Central memory CD8-positive, alpha-beta T cell (primary cell): ENCODE measurements around the gene FHIT.
"Not testable (repeated sequence)": the region's sequence is repeated elsewhere in the genome, so short reads cannot be mapped to it uniquely, and the experiment has no call there.

Experiments
- ATAC-seq: fragments of 150-1000 bp; cut with Tn5 transposase; replicated peaks from 2 replicates; pipeline ENCODE4 v1.10.0; 2022; ENCODE audit warnings: mild to moderate bottlenecking, moderate FRiP score, moderate number of reproducible peaks; ENCODE audit not compliant: poor library complexity, severe bottlenecking; ENCODE audit errors: extremely low read depth
- DNase-seq, 2 donors: peaks; one replicate each; pipeline ENCODE4 v3.0.0; 2021; ENCODE audit warnings: low spot score in 2 of 2
- H3K27ac Mint-ChIP-seq: one replicate; pipeline ENCODE4 v1.8.0; 2022; ENCODE audit warnings: low read depth, mild to moderate bottlenecking, moderate library complexity, mixed read lengths
- H3K27me3 Mint-ChIP-seq: one replicate; pipeline ENCODE4 v1.8.0; 2022; ENCODE audit warnings: mixed read lengths
- H3K36me3 Mint-ChIP-seq: one replicate; pipeline ENCODE4 v1.8.0; 2022; ENCODE audit warnings: mild to moderate bottlenecking, moderate library complexity, mixed read lengths; ENCODE audit not compliant: insufficient read depth
- H3K4me1 Mint-ChIP-seq: one replicate; pipeline ENCODE4 v1.8.0; 2022; ENCODE audit warnings: mixed read lengths
- H3K4me3 Mint-ChIP-seq: one replicate; pipeline ENCODE4 v1.8.0; 2022; ENCODE audit warnings: mild to moderate bottlenecking, moderate library complexity, mixed read lengths
- H3K9me3 Mint-ChIP-seq: one replicate; pipeline ENCODE4 v1.8.0; 2022; ENCODE audit warnings: mixed read lengths

The FHIT gene

DNA sequence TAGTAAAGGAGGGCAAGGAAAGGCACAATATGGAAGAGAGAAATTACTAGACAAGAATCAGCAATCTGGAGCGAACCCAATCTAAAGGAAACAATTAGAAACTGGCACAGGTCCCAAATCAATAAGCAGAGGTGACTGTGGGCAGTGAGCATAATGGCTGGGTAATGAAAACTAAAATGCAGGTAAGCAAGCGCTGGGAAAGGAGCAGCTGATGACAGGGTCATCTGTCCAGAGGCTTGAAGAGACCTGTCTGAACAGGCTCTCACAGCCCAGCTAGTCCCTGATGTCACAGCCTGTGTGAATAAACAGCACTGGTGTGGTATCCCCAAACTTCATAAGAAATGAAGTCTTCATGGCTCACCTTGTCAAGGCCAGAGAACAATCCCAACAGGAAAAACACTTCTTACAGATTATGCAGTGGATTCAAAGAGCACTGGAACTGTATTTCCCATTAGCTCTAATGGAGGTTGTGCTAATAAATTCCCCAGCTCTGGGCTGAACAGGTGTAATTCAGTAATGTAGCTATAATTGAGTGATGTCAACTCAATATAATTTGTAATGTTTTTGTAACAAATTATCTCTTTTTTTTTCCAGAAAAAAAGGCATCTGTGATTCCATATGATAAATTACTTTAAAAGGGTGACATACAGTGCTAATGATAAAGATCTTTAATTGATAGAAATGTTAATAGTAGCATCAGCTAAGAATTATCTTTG is 197.3 kb downstream of the FHIT start:
- H3K36me3 Mint-ChIP-seq: no peaks in the 10 kb centered on the region
- no peak for DNase-seq

DNA sequence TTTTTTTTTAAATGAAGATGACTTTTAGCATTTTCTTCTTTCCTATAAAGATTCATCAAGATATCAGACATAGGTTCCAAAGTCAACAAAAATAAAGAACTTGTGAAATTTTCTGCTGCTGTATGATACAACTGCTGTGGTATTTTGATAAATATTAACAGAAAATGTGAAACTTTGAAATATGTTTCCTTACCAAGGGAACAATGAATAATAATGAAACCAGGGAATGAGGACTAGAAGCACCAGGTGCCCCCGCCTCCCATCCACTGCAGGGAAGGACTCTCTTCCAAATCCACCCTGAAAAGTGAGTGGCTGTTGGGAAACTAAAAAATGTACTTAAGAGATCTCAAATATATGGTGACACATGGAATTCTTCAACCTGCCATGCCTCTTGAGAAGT is 198.4 kb downstream of the FHIT start:
- H3K27ac Mint-ChIP-seq: no peak overlapping the region
- H3K36me3 Mint-ChIP-seq: no peaks in the 10 kb centered on the region
- DNase-seq (no peak), ATAC-seq (no peak)
- no peak overlapping the region for H3K4me3 Mint-ChIP-seq
- no peaks in the 10 kb centered on the region for H3K27me3 Mint-ChIP-seq
- no peaks in the 10 kb centered on the region for H3K9me3 Mint-ChIP-seq
- H3K4me1 Mint-ChIP-seq: no peaks in the 10 kb centered on the region

More for the DNA sequence above, 197.3 kb downstream of the FHIT start:
- H3K27ac Mint-ChIP-seq: no peak overlapping the region
- H3K4me3 Mint-ChIP-seq: no peak overlapping the region
- no peaks in the 10 kb centered on the region for H3K27me3 Mint-ChIP-seq
- no peaks in the 10 kb centered on the region for H3K9me3 Mint-ChIP-seq
- H3K4me1 Mint-ChIP-seq: no peaks in the 10 kb centered on the region
- ATAC-seq: no peak

DNA sequence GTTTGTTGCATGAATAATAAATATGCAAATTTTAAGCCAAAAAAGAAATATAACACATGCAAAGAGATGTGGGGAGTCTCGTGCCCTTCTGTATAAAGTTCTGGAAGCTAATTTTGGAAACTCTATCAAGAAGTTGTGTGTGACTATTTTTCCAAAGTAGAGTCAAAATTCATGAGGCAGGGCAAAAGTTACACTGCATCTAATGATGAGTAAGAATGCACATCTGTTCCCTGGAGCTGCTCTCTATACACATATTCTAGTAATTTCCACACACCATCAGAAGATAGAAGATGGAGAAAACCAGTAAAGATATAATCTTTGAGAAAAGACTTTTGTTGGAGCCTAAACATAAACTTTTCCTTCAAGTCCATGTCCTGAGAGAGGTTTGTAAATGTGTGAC is 199.6 kb downstream of the FHIT start:
- Mint-ChIP-seq H3K27me3 (no peaks in the 10 kb centered on the region), H3K4me3 (no peak overlapping the region), H3K27ac (no peak overlapping the region), H3K36me3 (no peaks in the 10 kb centered on the region), H3K9me3 (peaks cover 7% of the 10 kb centered on the region), H3K4me1 (no peaks in the 10 kb centered on the region)
- ATAC-seq (no peak), DNase-seq (no peak)

DNA sequence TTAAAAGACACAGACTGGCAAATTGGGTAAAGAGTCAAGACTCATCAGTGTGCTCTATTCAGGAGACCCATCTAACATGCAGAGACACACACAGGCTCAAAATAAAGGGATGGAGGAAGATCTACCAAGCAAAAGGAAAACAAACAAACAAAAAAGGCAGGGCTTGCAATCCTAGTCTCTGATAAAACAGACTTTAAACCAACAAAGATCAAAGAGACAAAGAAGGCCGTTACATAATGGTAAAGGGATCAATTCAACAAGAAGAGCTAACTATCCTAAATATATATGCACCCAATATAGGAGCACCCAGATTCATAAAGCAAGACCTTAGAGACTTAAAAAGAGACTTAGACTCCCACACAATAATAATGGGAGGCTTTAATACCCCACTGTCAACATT is 206.1 kb downstream of the FHIT start:
- not testable (repeated sequence) for H3K9me3 Mint-ChIP-seq, H3K36me3 Mint-ChIP-seq, ATAC-seq, H3K27ac Mint-ChIP-seq, DNase-seq, H3K27me3 Mint-ChIP-seq, H3K4me1 Mint-ChIP-seq, H3K4me3 Mint-ChIP-seq

DNA sequence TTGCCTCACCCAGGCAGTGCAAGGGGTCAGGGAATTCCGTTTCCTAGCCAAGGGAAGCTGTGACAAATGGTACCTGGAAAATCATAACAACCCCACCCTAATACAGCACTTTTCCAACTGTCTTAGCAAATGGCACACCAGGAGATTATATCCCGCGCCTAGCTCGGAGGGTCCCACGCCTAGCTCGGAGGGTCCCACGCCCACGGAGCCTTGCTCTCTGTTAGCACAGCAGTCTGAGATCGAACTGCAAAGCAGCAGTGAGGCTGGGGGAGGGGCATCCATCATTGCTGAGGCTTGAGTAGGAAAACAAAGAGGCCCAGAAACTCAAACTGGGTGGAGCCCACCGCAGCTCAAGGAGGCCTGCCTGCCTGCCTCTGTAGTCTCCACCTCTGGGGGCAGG is 208.1 kb downstream of the FHIT start:
- H3K27ac Mint-ChIP-seq: no peak overlapping the region
- H3K4me1 Mint-ChIP-seq: no peaks in the 10 kb centered on the region
- peaks cover 12% of the 10 kb centered on the region for H3K9me3 Mint-ChIP-seq
- no peak for ATAC-seq
- no peak overlapping the region for H3K4me3 Mint-ChIP-seq
- no peaks in the 10 kb centered on the region for H3K27me3 Mint-ChIP-seq
- no peaks in the 10 kb centered on the region for H3K36me3 Mint-ChIP-seq
- no peak for DNase-seq

GRCh38 chr3:61040618-61041017 is 210.6 kb downstream of the FHIT start:
- no peak for DNase-seq
- no peaks in the 10 kb centered on the region for H3K27me3 Mint-ChIP-seq
- no peak for ATAC-seq
- H3K36me3 Mint-ChIP-seq: no peaks in the 10 kb centered on the region
- no peak overlapping the region for H3K27ac Mint-ChIP-seq
- no peaks in the 10 kb centered on the region for H3K4me1 Mint-ChIP-seq
- no peak overlapping the region for H3K4me3 Mint-ChIP-seq
- H3K9me3 Mint-ChIP-seq: peaks cover 5% of the 10 kb centered on the region

- DNase-seq (no peak), ATAC-seq (no peak)
- Mint-ChIP-seq H3K9me3 (peaks cover 15% of the 10 kb centered on the region), H3K4me3 (no peak overlapping the region), H3K36me3 (no peaks in the 10 kb centered on the region), H3K27me3 (no peaks in the 10 kb centered on the region), H3K4me1 (no peaks in the 10 kb centered on the region), H3K27ac (no peak overlapping the region)
Measured at GRCh38 chr3:61035573-61035972, 215.7 kb downstream of the FHIT start.

DNA sequence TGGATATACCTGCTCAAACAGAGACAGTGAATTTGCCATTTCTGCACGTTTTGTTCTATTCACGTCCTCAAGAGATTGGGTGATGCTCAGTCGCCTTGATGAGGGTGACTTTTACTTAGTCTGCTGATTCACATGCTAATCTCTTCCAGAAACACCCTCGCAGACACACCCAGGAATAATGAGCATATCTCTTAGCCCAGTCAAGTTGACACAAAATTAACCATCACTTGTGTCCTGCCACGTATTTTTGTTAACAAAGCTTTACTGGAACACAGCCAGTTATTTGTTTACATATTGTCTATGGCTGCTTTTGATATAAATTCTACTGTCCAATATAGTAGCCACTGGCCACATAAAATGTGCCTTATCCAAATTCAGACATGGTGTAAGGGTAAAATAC is 218.3 kb downstream of the FHIT start:
- Mint-ChIP-seq H3K27me3 (no peaks in the 10 kb centered on the region), H3K9me3 (peaks cover 13% of the 10 kb centered on the region), H3K36me3 (no peaks in the 10 kb centered on the region), H3K4me3 (no peak overlapping the region), H3K27ac (peak overlapping the region; percentile 62), H3K4me1 (no peaks in the 10 kb centered on the region)
- DNase-seq (no peak), ATAC-seq (no peak)

DNA sequence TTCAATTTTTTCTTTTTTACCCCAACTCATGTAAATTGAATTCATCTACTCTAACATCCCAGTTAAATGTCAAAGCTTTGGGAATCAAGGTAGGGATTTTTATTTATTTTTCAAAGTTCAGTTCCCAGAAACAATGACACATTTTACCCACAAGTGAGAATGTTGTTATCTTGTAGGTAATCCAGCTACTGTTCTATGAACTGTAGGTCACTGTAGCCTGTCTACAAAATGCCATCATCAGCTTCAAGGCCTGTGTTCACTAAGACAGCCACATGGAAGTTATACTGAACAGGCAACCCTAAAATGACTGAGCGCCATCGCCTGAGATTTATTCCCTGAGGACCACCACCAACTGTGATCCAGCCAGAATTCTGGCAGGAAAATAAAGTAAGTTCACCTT is 219.7 kb downstream of the FHIT start:
- no peak for DNase-seq
- H3K4me1 Mint-ChIP-seq: no peaks in the 10 kb centered on the region
- H3K9me3 Mint-ChIP-seq: peaks cover 17% of the 10 kb centered on the region
- H3K36me3 Mint-ChIP-seq: no peaks in the 10 kb centered on the region
- H3K27me3 Mint-ChIP-seq: no peaks in the 10 kb centered on the region
- ATAC-seq: no peak
- no peak overlapping the region for H3K4me3 Mint-ChIP-seq
- no peak overlapping the region for H3K27ac Mint-ChIP-seq

GRCh38 chr3:61030469-61031035 is 220.7 kb downstream of the FHIT start:
- DNase-seq: no peak
- H3K27ac Mint-ChIP-seq: no peak overlapping the region
- H3K27me3 Mint-ChIP-seq: no peaks in the 10 kb centered on the region
- H3K4me1 Mint-ChIP-seq: no peaks in the 10 kb centered on the region
- H3K9me3 Mint-ChIP-seq: peaks cover 17% of the 10 kb centered on the region
- H3K4me3 Mint-ChIP-seq: no peak overlapping the region
- H3K36me3 Mint-ChIP-seq: no peaks in the 10 kb centered on the region
- ATAC-seq: no peak

- ATAC-seq: no peak
- no peaks in the 10 kb centered on the region for H3K36me3 Mint-ChIP-seq
- H3K9me3 Mint-ChIP-seq: peaks cover 17% of the 10 kb centered on the region
- no peak overlapping the region for H3K4me3 Mint-ChIP-seq
- no peaks in the 10 kb centered on the region for H3K4me1 Mint-ChIP-seq
- H3K27me3 Mint-ChIP-seq: no peaks in the 10 kb centered on the region
- no peak for DNase-seq
- no peak overlapping the region for H3K27ac Mint-ChIP-seq
Measured at GRCh38 chr3:61029194-61029593, 222.1 kb downstream of the FHIT start.

DNA sequence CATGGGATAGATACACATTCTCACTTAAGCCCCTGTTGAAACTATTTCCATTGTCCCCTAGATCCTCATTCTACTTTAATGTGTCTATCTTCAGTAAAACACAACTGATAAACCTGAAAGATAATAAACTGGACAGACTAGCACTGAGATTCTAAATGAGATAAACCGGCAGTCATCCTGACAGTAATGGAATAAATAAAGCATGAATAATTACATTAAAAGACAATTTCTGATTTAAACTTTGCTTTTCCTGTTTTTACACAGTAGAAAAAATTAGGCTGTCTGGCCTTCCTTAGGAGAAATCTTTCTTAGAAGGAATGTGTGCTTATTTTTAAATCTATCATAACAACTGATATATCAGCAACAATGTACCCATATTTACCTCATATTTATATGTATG is 232.4 kb downstream of the FHIT start:
- Mint-ChIP-seq H3K36me3 (no peaks in the 10 kb centered on the region), H3K4me3 (no peak overlapping the region), H3K27ac (no peak overlapping the region), H3K27me3 (no peaks in the 10 kb centered on the region), H3K4me1 (no peaks in the 10 kb centered on the region), H3K9me3 (peaks cover 22% of the 10 kb centered on the region)
- no peak for ATAC-seq
- DNase-seq: no peak

- not testable (repeated sequence) for H3K36me3 Mint-ChIP-seq, H3K9me3 Mint-ChIP-seq
Measured at GRCh38 chr3:61017028-61017427, 234.2 kb downstream of the FHIT start.

More at GRCh38 chr3:61017028-61017427, 234.2 kb downstream of the FHIT start:
- not testable (repeated sequence) for H3K4me1 Mint-ChIP-seq, ATAC-seq, H3K4me3 Mint-ChIP-seq, DNase-seq, H3K27me3 Mint-ChIP-seq, H3K27ac Mint-ChIP-seq
